Stimulated activated CD8-positive, alpha-beta memory T cell treated with anti-CD3 and anti-CD28 coated beads, Interleukin-4, amount 100 ng/mL, for 24 hours (primary cell): ENCODE results near the gene NFIA.

ENCODE experiments used
- DNase-seq: peaks from one replicate; pipeline ENCODE4 v3.0.0-alpha.2; 2020; ENCODE audit warnings: low read depth

Gene NFIA

DNA sequence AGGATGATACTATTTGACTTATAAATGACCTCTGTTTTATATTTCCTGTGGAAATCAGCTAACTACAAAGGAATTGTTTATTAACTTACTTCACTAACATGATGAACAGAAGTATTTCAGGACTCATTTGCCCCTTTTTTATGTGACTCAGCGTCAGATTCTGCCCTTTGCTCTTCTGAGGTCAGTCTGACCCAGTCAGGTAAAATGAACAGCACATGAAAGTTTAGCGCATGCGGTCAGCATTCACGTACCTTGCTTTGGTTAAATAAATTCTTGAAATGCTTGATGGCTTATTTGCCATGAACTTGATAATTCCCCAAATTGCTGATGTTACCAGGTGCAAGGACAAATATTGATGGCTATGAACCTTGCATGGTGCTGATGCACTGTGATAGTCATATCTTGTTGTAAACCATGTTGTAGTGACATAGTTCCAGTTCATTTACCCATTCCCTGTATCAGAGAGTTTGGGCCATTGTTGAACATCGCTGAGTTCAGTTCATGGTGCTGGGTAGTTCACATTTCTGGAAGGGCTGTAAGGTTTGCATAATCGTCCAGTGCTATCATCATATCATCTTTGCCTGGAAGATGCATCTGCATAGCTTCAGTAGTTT lies 133.4 kb downstream of the NFIA start:
- no peak for DNase-seq

DNA sequence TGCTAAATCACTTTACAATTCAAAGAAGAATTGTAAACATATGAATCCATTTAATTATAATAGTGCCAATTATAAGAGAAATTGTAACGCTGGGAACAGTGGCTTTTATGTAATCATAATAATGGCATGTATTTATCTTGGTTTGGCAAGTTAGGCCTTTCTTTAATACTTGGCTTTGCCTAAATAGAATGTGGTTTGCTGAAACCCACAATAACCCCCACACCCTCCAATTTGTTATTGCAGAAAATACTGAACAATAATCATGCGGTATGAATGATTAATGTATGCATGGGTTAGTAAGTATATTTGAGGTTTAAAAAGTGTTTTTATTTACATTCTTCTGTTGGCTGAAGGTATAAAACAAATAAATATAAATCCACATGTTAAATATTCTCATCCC lies 138.2 kb downstream of the NFIA start:
- DNase-seq = no peak

DNA sequence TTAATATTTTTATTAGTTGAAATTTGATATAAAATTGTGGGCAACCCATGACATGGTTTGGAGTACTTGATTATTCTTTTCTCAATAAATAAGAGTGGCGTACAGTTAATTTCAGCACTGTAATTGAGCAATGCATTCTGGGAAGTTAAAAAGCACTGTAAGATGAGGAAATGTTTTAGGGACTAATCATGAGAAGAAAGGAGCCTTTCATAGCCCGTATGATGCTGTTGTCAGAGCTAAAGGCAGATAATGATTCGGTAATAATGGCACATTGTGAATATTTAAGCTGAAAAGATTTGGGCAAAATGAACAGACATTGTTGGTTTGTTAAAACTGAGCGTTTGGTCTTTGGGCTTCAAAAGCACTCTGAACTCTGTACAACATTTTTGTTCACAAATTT lies 139.3 kb downstream of the NFIA start:
- no peak for DNase-seq

DNA sequence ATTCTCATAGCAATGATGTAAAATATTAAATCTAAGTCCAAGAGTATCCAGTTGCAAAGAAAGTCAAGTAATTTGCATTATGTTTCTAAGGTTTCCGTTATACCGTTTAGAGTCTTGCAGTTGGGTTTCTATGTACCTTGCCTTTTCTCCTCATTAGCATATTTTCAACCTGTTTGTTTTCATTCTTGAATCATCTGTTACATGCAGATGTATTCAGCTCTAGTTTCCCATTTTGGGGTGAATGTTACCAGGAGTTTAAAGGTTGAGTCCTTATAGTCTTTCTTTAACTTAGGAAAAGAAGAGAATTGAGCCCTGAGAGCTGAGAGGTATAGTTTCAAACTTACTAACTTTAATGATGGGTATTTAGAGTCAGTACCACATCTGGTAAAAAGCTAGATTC lies 139.9 kb downstream of the NFIA start:
- no peak for DNase-seq

DNA sequence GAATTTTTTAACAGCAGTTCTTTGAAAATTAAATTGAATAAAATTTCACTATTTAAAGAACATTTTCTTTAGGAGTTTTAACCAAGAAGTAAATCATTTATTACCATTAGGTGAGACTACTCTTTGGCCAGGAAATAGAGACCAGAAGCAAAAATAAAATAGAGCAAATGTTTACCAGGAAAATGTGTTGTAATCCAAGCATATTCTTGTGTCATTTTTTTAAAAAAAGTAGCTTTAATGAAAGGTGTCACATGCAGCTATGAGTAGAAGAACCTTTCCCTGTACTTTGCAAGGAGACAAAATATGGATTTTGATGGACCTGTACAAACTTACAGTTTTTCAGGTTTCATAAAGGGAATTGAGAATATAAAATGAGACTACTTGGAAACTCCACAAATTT lies 140.8 kb downstream of the NFIA start:
- DNase-seq = no peak

DNA sequence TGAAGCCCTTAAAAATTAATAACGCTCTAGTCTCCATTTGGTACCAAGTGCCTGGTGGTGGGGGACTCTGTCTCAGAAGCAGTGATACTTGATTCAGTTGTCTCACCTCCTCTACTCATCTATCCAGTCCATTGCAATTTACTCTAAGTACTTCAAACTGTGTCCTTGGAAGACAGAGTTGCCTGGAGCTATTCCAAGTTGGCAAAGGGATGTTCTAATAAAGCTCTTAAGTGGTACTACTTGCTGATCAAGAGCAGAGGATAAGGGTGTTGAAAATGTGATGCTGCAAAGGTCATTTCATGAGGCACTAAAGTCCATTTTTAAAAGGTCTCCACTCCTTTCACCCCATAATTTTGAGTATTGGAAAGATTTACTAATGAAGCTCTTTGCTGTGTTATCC lies 142.2 kb downstream of the NFIA start:
- DNase-seq = no peak

DNA sequence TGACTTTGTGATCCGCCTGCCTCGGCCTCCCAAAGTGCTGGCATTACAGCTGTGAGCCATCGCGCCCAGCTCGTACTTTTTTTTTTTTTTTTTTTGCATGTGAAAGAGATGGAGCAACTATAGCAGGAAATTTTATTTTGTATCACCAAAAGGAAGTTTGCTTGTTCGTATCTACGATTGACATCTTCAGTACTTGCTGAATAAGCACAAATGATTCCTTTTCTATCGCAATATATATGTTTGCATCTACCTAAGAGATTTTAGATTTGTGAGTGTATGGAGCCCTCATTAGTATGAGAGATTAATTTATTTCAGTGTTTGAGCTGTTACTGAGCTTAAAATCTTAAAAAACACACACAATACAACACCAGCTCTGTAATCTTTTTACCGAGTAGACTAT lies 143.1 kb downstream of the NFIA start:
- DNase-seq = no peak

DNA sequence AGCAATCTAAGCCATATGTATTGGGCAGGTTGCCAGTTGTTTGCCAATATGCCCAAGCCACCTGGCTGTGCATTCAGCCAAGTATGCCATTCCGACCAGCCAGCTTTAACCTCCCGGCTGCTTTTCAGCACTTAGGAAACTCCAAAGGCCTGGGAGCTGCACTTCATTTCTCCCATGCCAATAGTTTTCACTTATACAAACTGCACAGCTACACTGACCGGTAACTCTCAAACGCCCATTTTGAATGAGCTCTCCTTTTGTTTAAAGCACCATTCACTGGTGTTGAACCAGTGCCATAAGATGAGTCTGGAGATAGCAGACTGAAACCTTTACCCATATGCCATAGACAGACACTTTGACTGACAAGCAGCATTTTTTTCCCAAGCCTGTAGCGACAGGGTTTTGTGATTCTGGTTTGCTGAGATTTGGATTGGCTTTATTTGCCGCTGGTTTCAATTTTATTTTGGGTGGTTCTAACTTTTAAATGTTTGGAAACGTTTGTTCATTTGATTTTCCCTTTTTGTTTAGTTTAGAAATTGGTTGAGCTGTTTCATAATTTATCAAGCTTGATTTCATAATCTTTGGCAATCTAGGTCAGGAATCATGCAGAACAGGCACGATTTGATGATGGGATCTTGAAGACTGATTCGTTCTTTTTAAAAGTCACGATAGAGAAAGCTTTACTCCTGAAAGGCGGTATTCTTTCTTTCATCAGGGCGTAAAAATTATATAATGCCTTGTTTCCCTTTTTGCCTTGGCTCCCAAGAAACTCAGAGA lies 144.6 kb downstream of the NFIA start:
- no peak for DNase-seq

DNA sequence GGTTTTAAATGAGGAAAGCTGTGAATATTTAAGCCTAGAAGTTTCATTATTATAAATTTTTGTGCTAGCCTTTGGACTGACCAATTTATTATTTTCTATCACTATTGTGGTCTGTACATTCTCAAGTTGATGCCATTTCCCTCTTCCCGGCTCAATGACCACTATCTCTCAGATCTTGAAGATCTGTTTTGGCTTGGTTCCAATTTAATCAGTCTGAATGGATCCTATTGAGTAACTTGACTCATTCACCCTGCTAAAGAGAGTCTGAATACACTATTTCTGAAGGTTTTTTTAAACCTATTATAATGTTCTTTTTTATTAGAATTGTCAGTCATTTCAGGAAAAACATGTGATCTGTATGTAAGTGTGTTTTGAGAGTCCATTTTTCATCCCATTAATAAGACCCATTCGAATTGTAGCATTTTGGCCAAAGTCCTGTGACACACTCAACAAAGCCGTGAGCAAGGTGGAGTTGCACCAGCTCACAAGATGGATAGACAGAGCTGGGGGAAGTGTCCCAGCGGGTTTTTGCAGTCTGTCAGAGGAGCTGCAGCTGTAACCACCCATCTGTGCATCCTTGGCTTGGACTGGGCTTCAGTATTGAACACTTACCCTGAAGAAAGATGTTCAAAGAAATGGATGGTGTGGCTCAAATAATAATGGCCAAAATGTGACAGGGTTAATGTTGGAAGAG lies 145.6 kb downstream of the NFIA start:
- DNase-seq = no peak

DNA sequence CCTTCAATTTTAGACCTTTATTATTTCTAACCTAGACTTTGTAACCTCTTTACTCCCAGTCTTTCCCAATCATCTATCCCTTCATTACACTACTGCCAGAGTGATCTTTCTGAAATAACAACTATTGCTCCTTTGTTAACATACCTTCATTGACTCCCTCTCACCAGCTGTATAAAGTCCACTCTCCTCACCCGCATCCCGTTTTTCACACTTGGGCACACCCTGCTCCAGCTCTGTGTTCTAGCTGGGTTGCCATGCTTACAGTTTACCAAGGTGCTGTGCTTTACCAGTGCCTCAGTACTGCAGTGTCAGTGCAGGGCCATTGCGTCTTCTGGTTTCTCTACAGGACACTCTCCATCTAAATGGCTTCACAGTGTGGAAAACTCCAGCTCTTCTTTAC lies 148.2 kb downstream of the NFIA start:
- no peak for DNase-seq

DNA sequence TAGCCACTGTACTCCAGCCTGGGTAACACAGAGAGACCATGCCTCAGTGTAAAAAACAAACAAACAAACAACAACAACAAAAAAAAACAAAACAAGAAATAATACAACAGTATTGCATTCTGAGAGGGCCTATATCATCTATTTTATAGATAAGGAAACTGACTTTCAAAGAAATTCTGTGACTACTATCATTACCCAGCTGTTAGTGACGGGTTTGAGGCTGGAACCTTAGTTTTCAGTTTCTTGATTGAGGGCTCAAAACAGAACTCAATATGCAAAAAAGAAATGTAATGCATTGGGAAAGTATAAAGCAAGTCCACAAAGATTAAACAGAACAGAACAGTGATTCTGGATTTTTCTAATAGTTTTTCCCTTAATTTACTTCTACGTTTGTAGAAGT lies 149.4 kb downstream of the NFIA start:
- DNase-seq = no peak

DNA sequence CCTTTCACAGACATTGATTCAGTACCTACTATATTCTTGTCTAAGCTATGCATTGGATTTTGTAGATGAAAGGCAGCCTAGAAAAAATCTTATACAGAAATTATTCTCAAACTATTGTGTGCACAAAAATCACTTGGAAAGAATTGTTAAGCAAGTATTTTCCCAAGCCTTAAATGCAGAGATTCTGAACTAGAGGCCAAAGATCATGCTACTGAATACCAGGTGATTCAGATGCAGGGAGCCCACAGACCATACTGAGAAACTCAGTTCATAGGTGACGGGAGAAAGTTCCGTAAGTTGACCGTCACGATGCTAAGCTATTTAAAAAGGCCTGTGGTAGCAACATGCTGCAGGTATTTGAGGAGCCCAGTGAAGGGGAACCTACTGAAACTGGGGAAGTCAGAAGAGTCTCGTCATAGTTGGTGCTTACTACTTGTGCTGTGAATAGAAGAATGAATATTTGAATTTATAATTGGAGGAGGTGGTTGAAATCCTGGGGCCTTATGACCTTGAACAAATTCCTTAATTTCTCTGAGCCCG lies 150.8 kb downstream of the NFIA start:
- DNase-seq = no peak

DNA sequence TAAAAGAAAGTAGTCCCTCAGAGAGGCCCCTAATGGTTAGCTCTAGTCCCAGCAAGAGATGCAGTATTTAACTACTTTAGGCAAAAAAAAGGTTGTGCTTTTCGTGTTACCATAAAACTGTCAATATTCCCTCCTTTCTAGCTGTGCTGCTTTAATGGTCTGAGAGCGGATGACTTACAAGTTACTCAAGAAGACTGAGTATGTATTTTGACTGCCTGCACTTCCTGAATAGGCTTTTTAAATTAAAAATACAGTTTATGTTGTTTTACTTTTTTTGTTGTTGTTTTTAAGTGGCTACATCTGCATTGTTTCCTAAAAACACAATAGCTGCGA lies 152.2 kb downstream of the NFIA start:
- DNase-seq = no peak

DNA sequence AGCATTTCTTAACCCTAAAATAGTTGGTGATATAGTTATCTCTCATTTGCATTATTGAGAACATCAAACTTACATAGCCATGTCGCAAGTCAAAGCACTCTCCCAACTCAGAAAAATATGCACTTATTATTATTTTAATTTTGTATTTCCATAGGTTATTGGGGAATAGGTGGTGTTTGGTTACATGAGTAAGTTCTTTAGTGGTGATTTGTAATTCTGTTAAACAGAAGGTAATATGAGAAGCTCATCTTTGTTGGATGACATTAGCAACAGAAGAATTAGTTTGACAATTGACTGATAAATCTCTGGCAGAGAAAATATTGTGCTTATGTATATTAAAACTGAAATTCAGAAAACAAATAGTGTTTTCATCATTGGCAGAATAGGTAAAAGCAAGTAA lies 154.8 kb downstream of the NFIA start:
- no peak for DNase-seq

DNA sequence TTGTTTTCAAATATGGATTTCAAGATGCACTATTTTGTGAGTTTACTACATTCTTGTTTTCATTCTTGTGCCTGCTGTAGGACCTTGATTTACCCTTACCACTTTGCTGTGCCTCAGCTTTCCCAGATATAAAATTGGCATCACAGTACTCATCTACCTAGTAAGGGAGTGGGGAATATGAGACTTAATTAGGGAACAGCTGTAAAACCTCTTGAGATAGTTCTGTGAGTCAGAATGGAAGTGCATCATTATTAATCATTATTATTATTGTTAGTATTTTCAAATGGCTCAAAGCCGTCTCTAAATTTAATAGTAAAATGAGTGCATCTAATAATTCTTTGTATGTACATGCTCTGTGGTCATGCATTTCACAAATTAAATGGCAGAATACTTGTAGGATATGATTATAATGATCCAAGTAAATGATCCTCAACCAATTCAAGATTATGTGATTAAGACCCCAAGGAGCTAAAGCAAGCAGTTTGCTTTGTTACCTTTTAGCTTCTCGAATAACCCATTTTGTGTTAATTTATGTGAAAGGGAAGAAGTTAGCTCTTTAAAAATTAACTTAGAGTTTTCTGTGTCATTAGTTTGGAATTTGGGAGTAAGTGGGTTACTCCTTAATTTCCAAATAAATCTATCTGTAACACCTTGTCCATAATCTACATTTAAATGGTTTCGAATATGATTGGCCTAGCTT lies 155.4 kb downstream of the NFIA start:
- DNase-seq = no peak

DNA sequence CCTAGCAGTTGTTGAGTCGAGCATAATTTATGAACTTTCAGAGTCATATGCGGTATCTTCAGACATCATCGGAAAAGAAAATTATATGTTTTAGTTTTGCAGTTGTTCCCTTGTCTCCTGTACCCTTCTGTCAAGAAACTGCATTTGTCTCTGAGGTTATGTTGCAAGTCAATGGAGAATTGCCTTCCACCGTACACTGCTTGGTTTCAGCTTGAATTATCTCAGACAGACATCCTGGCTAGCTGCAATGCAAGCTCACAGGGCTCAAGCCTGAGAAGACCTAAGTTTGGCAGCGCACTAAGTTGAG lies 156.0 kb downstream of the NFIA start:
- DNase-seq = no peak

DNA sequence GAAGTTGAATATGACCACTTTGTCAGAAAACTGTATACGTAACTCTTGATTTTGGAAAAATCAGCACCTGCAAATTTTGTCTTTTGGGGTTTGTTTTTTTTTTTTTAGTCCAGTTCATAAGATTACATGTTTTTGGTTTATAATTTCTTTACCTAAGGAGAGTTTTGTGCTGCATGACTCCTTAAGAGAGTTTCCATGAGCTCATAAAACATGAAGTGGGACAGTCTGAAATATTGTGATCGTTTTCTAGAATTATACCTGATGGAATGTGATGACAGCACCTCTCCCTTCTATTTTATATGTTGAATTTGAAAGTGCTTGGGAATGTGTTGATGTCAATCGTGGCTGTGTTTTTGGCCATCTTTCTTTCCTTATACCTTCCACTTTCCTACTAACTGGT lies 158.5 kb downstream of the NFIA start:
- no peak for DNase-seq

DNA sequence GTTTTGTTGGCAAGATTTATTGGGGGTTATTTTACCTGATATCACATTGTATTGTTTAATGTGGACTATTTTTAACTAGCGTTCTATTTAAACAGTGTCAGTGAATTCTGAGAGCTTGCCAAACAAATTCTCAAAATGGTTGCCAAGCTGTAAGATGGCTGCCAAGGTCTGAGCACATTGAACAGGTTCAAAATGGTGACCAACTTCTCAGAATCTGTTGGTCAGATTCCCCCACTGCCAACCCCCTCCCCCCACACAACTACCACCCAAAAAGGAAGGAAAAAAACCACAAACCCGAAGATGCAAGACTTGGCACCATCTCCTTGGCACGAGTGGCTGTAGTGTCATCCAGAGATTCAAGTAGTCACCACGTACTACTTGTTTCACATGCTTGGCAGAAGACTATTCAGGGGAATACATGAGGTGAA lies 159.1 kb downstream of the NFIA start:
- DNase-seq = no peak

DNA sequence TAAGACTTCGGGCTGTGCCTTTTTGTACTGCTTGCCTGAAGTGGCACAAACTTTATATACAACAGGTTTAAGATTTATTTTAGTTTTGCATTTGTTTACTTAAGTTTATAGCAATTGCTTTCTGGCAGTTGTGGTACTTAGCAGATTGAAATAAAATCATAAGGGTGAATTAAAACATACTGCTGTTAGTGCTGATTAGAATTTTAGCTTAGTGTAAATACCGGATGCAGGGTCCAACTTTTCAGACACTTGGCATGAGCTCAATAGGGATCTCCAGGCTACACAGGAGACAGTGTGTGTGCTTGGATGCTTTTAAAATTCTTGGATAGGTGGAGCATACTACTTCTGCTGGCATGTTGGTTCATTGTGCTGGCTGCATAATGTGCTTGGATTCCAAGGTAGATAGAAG lies 159.6 kb downstream of the NFIA start:
- no peak for DNase-seq

DNA sequence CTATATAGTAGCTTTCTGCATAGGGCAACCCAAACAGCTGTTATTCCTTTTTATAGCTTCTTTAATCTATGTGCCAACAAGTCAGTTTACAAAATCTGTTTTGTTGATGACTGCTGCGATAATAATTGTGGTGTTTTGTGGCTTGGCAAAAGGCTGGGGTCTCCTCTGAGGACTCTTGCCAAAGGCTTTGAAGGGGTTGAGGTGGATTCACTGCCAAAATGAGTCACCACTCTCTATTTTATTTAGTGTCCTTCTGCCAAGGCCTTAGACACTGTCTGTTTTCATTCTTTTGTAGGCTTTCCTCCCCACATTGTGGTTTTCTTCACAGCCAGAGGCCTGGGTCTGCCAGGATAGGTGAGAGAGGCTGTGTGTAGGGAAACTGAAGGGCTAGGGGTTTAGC lies 161.8 kb downstream of the NFIA start:
- no peak for DNase-seq

DNA sequence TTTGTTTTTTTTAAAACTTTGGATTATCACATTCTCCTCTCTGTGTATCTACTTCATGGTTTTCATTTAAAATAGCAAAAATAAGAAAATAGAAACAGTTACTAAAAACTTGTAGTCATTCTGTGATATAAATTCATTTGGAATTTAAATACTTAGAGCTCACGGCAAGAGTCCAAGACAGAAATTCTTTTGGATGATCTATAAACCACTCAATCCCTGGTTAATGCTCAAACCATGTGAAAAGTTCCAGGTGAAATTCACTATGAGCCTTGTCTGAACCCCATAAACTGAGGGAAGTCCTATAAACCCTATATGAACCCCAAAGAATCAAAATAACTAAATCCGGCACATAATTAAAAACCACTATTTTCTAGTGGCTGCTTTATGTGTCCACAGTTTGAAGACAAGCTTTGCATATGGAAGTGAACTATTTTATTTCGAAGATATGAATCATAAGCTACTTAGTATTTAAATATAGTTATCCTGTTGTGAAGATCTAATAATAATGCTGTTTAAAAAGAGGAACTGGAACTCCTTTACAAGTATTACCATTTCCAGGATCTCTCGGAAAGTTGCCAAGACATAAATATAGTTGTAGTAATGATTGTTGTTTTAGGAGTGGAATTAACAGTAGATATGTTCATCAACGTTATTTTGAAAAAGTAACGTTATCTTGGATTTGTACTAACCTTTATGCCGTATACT lies 163.5 kb downstream of the NFIA start:
- DNase-seq = no peak
